Measurements from ENCODE around the gene CAMTA1.

- no peak for TF ChIP-seq EZH2phosphoT487 (IDR thresholded peaks at IDR 0.05; ENCODE audit: low read length)
- TF ChIP-seq CTCF (IDR thresholded peaks at IDR 0.05; ENCODE audit: low read length) = no peak
- no peak for TF ChIP-seq EZH2 (optimal IDR thresholded peaks at IDR 0.05; ENCODE audit: low read depth, low read length)
These were observed 1024.5 kb downstream of the CAMTA1 start for GRCh38 chr1:7809742-7810141.
